SK-N-SH (cell line): Measurements from ENCODE around the gene HPCAL1.

Source experiments
- EP300 ChIP-seq, 2 experiments: IDR thresholded peaks; 2 replicates each; pipeline versions ENCODE4 v1.4.0 to v1.6.1; 2012; ENCODE audit warnings: borderline replicate concordance in 1 of 2, low read depth in 1 of 2, low read length in 1 of 2
- JUND ChIP-seq: IDR thresholded peaks from 2 replicates; pipeline ENCODE4 v1.4.0; 2012
- TEAD4 ChIP-seq: IDR thresholded peaks from 2 replicates; pipeline ENCODE4 v1.4.0; 2012; ENCODE audit warnings: mild to moderate bottlenecking, borderline replicate concordance; ENCODE audit not compliant: insufficient read depth
- TF ChIP-seq, protein P1 (sequence below): fragments of 200-600 bp; sonication (generic); IDR thresholded peaks from 2 replicates; pipeline ENCODE4 v1.6.1; 2017; ENCODE audit warnings: antibody characterized with exemption, mild to moderate bottlenecking, moderate library complexity
- TF ChIP-seq, protein P2 (sequence below): IDR thresholded peaks from 2 replicates; pipeline ENCODE4 v1.6.1; 2012; ENCODE audit warnings: mild to moderate bottlenecking, low read depth, low read length, moderate library complexity
- TF ChIP-seq, protein P3 (sequence below): fragments of 150-350 bp; IDR thresholded peaks from 2 replicates; pipeline ENCODE4 v1.6.1; 2017; ENCODE audit warnings: antibody characterized with exemption, low read length, low read depth, borderline replicate concordance
- TF ChIP-seq, protein P4 (sequence below): IDR thresholded peaks from 2 replicates; pipeline ENCODE4; 2012

DNA sequence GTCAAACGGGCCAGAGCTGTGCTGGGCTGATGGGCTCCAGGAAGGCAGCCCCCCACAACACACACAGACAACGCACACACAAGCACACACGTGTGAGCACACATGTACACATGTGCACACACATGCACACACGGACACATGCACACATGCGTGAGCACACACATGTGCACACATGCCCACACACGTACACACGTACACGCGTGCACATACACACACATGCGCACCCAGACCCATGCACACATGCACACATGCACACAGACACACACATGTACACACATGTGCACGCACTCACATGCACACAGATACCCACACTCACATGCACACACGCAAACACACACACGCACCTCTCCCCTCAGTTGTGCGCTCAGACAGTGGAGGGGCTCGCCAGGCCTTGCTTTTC, 31.2 kb upstream of the HPCAL1 start:
- TF ChIP-seq EP300 (IDR thresholded peaks at IDR 0.05; ENCODE audit: borderline replicate concordance in 1 of 2, low read depth in 1 of 2, low read length in 1 of 2) (no peak), TEAD4 (no peak), JUND (no peak)
- TF ChIP-seq, protein P1, sequence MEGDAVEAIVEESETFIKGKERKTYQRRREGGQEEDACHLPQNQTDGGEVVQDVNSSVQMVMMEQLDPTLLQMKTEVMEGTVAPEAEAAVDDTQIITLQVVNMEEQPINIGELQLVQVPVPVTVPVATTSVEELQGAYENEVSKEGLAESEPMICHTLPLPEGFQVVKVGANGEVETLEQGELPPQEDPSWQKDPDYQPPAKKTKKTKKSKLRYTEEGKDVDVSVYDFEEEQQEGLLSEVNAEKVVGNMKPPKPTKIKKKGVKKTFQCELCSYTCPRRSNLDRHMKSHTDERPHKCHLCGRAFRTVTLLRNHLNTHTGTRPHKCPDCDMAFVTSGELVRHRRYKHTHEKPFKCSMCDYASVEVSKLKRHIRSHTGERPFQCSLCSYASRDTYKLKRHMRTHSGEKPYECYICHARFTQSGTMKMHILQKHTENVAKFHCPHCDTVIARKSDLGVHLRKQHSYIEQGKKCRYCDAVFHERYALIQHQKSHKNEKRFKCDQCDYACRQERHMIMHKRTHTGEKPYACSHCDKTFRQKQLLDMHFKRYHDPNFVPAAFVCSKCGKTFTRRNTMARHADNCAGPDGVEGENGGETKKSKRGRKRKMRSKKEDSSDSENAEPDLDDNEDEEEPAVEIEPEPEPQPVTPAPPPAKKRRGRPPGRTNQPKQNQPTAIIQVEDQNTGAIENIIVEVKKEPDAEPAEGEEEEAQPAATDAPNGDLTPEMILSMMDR, result no peak
- TF ChIP-seq, protein P2, sequence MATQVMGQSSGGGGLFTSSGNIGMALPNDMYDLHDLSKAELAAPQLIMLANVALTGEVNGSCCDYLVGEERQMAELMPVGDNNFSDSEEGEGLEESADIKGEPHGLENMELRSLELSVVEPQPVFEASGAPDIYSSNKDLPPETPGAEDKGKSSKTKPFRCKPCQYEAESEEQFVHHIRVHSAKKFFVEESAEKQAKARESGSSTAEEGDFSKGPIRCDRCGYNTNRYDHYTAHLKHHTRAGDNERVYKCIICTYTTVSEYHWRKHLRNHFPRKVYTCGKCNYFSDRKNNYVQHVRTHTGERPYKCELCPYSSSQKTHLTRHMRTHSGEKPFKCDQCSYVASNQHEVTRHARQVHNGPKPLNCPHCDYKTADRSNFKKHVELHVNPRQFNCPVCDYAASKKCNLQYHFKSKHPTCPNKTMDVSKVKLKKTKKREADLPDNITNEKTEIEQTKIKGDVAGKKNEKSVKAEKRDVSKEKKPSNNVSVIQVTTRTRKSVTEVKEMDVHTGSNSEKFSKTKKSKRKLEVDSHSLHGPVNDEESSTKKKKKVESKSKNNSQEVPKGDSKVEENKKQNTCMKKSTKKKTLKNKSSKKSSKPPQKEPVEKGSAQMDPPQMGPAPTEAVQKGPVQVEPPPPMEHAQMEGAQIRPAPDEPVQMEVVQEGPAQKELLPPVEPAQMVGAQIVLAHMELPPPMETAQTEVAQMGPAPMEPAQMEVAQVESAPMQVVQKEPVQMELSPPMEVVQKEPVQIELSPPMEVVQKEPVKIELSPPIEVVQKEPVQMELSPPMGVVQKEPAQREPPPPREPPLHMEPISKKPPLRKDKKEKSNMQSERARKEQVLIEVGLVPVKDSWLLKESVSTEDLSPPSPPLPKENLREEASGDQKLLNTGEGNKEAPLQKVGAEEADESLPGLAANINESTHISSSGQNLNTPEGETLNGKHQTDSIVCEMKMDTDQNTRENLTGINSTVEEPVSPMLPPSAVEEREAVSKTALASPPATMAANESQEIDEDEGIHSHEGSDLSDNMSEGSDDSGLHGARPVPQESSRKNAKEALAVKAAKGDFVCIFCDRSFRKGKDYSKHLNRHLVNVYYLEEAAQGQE, result no peak
- TF ChIP-seq, protein P3, sequence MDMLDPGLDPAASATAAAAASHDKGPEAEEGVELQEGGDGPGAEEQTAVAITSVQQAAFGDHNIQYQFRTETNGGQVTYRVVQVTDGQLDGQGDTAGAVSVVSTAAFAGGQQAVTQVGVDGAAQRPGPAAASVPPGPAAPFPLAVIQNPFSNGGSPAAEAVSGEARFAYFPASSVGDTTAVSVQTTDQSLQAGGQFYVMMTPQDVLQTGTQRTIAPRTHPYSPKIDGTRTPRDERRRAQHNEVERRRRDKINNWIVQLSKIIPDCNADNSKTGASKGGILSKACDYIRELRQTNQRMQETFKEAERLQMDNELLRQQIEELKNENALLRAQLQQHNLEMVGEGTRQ, result no peak
- TF ChIP-seq, protein P4, sequence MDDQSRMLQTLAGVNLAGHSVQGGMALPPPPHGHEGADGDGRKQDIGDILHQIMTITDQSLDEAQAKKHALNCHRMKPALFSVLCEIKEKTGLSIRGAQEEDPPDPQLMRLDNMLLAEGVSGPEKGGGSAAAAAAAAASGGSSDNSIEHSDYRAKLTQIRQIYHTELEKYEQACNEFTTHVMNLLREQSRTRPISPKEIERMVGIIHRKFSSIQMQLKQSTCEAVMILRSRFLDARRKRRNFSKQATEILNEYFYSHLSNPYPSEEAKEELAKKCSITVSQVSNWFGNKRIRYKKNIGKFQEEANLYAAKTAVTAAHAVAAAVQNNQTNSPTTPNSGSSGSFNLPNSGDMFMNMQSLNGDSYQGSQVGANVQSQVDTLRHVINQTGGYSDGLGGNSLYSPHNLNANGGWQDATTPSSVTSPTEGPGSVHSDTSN, result no peak
